Limb (tissue), 2 donors: ENCODE data around the gene RPL37A.
A peak's percentile ranks its signal among the peaks of the same experiment; 100 is the strongest.

Experiments used
- DNase-seq, 2 donors: peaks; one replicate each; pipeline ENCODE4 v3.0.0-alpha.2; 2016; ENCODE audit errors: extremely low spot score in 2 of 2

The RPL37A gene

DNA sequence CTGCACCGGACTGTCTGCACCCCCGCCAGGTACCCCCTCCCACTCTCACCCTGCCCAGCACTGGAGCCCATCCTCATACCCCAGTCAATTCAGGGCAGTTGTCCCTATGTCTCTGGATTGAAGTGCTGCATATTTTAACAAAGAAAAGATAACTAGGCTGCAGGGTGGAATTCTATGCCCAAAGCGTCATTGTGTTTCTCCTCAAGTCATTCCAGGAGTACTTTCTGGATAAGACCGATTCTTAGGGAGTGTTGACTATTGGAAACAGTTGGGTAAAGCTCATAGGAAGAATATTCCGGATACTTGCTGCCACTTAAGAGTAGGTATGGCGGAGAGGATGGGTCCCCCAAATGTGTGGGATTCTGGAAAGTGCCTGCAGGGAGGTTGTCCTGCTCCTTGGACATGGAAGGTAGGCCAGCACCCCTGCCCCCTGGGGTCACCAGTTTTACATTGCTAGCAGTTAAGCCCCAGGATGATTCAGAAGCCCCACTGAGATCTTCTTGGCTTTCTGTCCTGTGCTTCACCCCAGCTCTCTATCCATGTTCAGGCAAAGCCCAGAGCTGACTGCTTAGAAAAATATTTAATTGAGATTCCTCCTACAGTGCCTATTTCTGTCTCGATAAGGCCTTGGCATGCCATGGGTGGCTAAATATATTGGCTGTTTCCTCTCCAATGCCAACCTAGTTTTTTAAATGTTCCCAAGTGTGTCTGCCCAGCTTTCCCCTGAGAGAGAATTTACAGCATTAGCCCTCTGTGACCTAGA is 48.2 kb downstream of the RPL37A start:
- no peak for DNase-seq

DNA sequence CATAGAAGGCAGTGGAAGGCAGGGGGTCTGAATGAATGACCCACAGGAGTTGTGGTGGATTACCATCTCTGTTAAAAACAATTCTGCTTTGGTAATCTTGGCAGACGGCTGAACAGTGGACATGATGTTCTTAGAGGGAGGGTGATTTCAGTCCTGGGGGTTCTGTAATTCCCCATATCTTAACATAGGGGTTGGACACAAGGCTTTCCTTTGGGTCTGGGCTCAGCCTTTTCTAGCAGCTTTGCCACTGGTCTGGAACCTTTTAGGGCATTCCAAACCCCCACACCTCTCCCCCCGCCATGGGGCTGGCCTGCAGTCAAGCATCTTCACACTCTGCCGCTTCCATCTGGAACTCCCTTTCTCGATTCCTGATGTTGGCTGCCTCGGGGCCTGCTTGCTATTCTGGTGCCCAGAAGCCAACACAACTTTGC is 50.3 kb downstream of the RPL37A start:
- no peak for DNase-seq

DNA sequence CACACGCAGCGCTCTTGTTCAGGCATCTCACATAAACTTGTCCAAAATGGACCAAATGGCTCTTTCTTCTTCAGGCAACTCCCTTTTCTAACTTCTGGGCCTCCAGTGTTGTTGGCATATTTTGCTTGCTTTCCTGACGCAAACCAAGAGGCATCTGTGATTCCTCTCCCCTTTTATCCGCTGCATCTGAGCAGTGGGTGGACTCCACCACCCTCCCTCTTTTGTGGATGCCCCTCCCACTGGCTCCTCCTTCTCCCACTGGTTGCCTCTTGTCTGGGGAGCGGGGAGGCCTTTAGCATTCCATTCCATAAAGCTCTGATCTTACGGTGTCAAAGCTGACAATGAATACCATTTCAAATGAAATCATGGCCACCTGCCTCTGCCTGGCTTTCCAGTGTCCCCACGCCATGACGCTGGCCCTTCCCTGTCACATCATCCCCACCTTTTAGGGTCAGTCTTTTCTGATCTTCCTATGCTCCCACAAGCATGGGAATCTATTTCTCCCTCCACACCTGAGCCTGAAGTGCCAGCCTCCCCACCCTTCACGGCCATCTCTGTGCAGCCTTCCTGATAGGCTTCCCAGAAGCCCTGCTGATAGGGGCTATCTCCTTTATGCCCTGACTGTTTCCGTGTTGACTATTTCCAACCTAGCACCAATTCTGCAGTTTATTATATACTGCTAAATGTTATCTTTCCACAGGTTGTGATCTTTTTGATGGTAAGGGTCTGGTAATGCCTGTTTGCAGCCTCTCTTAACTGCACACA is 51.5 kb downstream of the RPL37A start:
- DNase-seq = no peak

DNA sequence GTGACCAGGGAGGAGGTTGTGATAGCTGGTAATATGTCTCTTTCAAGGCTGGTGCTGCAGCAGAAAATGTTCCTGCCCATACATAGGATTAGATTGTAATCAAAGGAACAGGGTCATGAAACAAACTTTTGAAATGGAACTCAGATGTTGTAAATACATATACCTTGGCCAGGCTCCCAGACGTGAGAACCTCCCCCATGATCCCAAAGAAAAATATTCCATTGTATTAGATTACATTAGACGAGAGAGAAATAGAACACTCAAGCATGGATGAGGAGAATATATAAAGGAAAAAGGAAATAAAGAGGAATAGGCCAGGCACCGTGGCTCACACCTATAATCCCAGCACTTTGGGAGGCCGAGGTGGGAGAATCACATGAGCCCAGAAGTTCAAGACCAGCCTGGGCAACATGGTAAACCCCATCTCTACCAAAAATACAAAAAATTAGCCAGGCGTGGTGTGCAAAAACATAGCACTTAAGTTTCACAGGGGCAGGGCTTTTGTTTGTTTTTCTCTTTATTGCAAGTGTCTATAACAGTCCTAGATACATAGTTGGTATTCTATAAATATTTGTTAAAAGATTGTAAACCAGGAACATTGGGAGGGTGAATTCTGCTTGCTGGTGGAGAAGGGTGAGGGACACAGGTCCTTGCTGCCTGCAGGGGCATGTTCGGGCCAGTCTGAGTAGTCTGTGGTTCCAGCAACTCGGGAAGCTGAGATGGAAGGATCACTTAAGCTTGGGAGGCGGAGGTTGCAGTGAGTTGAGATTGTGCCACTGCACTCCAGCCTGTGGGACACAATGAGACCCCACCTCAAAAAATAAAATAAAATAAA is 52.8 kb downstream of the RPL37A start:
- peak in 1 of 2 donors; percentile 67 for DNase-seq

DNA sequence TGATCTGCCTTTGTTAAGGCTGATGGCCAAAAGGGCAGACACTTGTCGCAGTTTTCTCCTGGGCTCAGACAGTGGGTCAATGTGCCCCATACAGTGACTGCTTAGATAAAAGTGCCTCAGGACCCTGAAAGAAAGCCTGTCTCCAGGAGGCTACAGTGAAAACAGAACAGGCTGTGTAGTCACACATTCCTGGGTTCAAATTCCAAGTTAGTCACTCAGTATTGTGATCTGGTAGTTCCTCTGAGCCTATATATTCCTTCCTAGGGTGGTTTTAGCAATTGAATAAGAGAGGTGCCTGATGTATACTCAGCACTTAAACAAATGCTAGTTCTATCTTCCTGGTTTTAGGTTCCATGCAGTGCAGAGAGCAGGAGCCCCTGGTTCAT is 54.4 kb downstream of the RPL37A start:
- no peak for DNase-seq
